ENCODE data around the gene EPM2A.

EPM2A gene

DNA sequence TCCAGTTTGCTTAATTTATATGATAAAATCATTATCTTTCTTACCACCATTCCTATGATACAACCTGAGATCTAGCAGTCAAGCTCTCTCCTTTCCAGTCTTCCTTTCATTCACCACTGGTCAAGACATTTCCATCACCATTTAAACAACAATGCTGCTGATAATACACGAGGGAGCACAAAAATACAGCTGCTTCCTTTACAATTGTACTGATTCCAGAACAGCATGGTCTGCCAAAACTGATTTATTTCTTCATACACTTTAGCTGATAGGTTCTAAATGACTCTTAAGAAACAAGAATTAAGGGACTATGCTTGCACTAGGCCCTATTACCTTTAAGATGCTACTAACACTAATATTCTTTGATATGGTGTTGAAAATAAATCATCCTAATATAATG is 65.0 kb downstream of the EPM2A start:
- no peak for DNase-seq (ENCODE audit: low spot score)

DNA sequence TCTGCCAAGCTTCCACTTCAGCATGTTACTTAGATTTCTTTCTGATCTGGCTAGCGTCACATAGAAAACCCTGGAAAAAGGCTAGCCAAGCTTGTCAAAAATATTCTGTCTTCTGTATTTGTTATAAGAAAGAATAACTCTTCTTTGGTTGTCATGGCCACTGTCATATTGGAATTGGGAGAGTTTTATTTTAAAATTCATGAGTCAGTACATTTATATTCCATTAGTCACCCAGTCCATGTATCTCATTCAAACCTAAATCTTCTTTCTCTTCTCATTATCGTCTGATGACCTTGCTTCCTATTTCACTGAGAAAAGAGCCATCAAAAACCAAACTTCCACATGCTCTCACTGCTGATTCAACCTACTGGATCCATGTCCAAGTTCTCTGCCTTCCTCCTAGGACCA is 65.7 kb downstream of the EPM2A start:
- no peak for DNase-seq (ENCODE audit: low spot score)

GRCh38 chr6:145668844-145669243 is 66.5 kb downstream of the EPM2A start:
- DNase-seq (ENCODE audit: low spot score) = no peak

GRCh38 chr6:145660676-145661075 is 74.6 kb downstream of the EPM2A start:
- DNase-seq (ENCODE audit: low spot score) = no peak

DNA sequence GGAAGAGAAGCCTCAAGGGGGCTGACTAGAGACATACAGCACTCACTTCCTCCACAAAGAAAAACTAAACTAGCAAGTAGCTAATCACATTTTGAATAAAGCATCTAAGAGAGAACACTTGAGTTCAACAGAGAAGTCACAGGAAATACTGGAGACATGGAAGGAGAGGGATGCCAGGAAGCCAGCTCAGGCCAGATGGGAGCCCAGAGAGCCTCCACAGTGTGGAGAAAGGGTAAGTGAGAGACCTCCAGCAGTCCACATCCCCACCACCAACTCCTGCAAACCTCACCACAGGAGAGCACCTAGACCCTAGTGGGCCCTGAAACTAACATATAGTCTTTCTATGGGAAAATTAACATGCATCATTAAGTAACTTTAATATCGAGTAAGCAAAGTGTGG is 79.2 kb downstream of the EPM2A start:
- DNase-seq (ENCODE audit: low spot score) = no peak

DNA sequence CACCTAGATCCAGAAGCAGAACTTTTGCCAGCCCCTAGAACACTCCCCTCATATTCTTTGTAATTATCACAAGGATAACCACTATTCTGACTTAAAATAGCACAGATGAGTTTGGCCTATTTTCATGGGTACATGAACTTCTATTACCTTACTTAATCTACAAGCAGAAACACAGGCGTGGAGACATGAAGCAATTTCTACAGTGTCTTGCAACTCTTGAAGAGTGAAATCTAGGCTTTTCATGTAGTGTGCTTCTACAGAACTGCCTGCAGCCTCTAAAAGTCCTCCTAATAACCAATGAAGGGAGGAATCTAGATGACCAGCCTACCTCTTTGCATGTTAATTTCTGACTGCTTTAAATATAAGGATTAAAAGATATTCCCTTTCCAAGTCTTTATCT is 82.7 kb downstream of the EPM2A start:
- no peak for DNase-seq (ENCODE audit: low spot score)

- no peak for DNase-seq (ENCODE audit: low spot score)
These were observed 83.3 kb downstream of the EPM2A start for GRCh38 chr6:145651988-145652387.

GRCh38 chr6:145648149-145648548 is 87.2 kb downstream of the EPM2A start:
- DNase-seq (ENCODE audit: low spot score) = no peak

DNA sequence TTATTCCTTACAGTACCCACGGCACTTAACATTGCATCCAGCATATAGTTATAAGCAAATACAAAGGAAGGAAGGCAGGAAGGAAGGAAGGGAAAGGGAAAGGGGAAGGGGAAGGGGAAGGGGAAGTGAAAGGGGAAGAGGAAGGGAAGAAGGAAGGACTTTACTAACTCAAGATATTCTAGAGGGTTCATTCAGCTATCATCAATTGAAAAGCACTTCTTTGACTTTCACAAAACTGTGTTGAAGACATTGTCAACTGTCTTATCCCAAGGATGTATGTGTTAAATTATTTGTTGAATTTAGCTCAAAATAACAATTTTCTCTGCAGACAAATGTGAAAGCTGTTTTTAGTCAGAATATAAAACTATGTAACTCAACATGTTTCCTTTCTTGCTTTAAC is 87.7 kb downstream of the EPM2A start:
- DNase-seq (ENCODE audit: low spot score) = no peak

- no peak for DNase-seq (ENCODE audit: low spot score)
These were observed 91.6 kb downstream of the EPM2A start for GRCh38 chr6:145643760-145644159.

- peak; percentile 81 for DNase-seq (ENCODE audit: low spot score)
These were observed 101.2 kb downstream of the EPM2A start for GRCh38 chr6:145633981-145634627.

GRCh38 chr6:145632971-145633370 is 102.3 kb downstream of the EPM2A start:
- DNase-seq (ENCODE audit: low spot score) = no peak

- no peak for DNase-seq (ENCODE audit: low spot score)
These were observed 103.9 kb downstream of the EPM2A start for GRCh38 chr6:145631374-145631773.

GRCh38 chr6:145630598-145630997 is 104.7 kb downstream of the EPM2A start:
- no peak for DNase-seq (ENCODE audit: low spot score)

GRCh38 chr6:145629478-145629877 is 105.8 kb downstream of the EPM2A start:
- DNase-seq (ENCODE audit: low spot score) = no peak

GRCh38 chr6:145627451-145627850 is 107.9 kb downstream of the EPM2A start:
- DNase-seq (ENCODE audit: low spot score) = no peak

GRCh38 chr6:145626857-145627256 is 108.5 kb downstream of the EPM2A start:
- no peak for DNase-seq (ENCODE audit: low spot score)

DNA sequence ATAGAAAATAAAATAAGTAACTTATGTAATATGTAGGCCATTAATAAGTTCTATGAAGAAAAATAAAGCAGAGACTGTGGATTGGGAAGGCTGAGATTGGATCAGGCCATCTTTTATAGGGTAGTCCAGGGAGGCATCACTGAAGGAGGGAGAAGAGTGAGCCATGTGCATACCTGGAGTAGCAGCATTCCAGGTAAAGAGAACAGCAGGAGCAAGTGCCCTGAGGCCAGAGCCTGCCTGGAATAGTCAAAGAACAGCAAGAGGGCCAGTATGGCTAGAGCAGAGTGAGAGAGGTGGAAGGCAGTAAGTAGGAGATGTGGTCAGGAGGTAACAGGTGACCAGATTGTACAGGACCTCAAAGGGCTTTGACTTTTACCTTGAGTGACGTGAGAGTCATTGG is 112.1 kb downstream of the EPM2A start:
- DNase-seq (ENCODE audit: low spot score) = no peak

DNA sequence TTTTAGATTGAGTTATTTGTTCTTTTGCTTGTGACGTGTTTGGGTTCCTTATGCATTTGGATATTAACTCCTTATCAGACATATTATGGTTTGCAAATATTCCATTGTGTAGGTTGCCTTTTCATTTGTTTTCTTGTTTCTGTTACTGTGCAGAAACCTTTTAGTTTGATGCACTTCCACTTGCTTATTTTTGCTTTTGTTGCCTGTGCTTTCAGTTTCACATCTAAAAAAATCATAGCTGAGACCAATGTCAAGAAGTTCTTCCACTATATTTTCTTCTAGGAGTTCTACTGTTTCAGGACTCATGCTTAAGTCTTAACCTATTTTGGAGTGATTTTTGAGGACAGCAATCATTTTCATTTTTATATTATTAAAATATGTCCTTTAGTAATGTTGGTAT is 113.5 kb downstream of the EPM2A start:
- DNase-seq (ENCODE audit: low spot score) = no peak

DNA sequence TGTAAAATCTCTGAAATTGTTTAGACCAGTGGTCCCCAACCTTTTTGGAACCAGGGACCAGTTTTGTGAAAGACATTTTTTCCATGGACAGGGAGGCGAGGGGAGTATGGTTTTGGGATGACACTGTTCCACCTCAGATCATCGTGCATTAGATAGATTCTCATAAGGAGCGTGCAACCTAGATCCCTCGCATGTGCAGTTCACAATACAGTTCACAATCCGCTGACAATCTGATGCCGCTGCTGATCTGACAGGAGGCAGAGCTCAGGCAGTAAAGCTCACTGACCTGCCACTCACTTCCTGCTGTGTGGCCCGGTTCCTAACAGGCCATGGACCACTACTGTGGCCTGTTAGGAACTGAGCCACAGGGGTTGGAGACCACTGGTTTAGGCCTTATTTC is 115.2 kb downstream of the EPM2A start:
- DNase-seq (ENCODE audit: low spot score) = no peak

DNA sequence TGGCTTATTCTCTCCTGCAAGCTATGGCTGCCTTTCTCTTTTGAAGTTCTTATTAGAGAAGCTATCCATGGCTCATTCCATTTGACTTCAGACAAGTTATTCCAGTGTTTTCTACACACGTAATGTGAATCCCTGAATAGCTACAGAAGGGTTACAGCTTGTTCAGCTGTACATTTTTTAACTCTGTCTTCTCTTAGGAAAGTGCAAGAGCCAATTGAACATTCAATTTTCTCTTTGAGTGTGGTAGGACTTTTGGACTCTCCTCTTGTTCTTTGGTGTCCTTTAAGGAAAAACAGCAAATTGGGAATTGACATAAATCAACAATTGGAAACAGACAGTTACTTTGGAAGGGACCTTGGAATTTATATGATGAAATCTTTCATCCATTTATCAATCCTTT is 125.8 kb downstream of the EPM2A start:
- DNase-seq (ENCODE audit: low spot score) = no peak

DNA sequence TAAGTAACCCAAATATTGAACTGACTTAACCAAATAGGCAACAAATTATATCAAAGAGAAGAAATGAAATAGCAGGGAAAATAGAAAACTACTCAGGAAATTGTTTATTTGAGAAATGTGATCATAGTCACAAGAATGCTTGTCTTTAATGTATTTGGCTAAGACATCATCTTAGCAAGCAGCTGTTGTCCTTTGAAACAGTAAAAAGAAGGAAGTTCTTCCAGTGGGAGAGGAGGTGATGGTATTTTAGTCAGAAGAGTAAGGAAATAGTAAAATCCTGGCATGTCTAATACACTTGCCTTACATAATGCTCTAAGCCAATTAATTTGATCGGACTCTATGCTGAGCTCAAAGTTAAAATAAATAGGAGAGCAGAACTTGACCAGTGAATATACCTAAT is 126.5 kb downstream of the EPM2A start:
- DNase-seq (ENCODE audit: low spot score) = no peak

DNA sequence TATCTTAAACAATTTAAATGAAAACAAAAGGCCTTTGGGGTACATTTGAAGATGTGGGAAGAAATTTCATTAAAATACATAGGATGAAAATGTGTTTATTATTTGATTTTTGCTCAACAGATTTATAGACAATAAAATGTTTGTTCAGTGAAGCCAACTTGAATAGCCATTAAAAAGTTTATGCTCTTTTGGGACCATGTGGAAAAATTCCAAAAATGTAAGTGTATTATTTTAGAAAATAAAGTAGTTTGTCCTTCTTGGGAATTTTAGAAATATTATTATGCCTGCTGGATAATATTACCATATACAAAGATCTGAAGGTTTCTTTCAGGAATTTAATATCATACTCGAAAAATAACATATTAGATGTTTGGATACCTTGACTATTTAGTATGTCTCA is 131.3 kb downstream of the EPM2A start:
- DNase-seq (ENCODE audit: low spot score) = no peak

- no peak for DNase-seq (ENCODE audit: low spot score)
These were observed 131.9 kb downstream of the EPM2A start for GRCh38 chr6:145603424-145603833.
